Spleen (tissue), 7 donors: ENCODE data around the gene MISP.
"Not testable (repeated sequence)": the region's sequence is repeated elsewhere in the genome, so short reads cannot be mapped to it uniquely, and the experiment has no call there.

Experiments used
- POLR2A ChIP-seq, 3 donors: fragments of 450-650 bp; IDR thresholded peaks; one replicate each; pipeline ENCODE4 v1.5.1; 2017; ENCODE audit warnings: antibody characterized with exemption in 3 of 3, mild to moderate bottlenecking in 1 of 3
- POLR2AphosphoS5 ChIP-seq, 3 donors: sonication (generic); formaldehyde crosslinking; IDR thresholded peaks; one replicate each; pipeline ENCODE4 v1.5.1; 2017; ENCODE audit warnings: antibody characterized with exemption in 3 of 3
- TF ChIP-seq, protein P1 (sequence below), 11 experiments: fragments of 200-600 bp in 7 of 11; fragments of 450-650 bp in 4 of 11; sonication (generic) in 4 of 11; IDR thresholded peaks in 8 of 11; conservative IDR thresholded peaks in 3 of 11; 1 replicate in 7 of 11; 2 replicates in 4 of 11; pipeline versions ENCODE4 v1.4.0 to v1.8.0; 2016 to 2021; ENCODE audit warnings: antibody characterized with exemption in 11 of 11, inconsistent platforms in 4 of 11, mild to moderate bottlenecking in 1 of 11
- donor health status: DM: no; HTN: no; CAD: no; lungs with moderate emphysema.
- donor health status: DM: no; HTN: no; CAD: no.
- donor health status: DM: no; HTN: no; CAD: no.

DNA sequence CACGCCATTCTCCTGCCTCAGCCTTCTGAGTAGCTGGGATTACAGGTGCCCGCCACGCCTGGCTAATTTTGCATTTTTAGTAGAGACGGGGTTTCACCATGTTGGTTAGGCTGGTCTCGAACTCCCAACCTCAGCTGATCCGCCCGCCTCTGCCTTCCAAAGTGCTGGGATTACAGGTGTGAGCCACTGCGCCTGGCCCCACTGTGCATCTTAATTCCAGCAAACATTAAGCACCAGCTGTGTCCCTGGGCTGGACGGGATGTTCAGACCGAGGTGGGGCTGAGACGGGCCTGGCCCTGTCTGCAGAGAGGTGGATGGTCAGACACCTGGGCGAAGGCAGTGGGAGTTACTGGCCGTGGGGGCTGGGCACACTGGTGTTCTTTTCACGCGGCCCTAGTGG is 21.3 kb upstream of the MISP start:
- not testable (repeated sequence) for TF ChIP-seq POLR2A, POLR2AphosphoS5 (IDR thresholded peaks at IDR 0.05)
- TF ChIP-seq, protein P1, sequence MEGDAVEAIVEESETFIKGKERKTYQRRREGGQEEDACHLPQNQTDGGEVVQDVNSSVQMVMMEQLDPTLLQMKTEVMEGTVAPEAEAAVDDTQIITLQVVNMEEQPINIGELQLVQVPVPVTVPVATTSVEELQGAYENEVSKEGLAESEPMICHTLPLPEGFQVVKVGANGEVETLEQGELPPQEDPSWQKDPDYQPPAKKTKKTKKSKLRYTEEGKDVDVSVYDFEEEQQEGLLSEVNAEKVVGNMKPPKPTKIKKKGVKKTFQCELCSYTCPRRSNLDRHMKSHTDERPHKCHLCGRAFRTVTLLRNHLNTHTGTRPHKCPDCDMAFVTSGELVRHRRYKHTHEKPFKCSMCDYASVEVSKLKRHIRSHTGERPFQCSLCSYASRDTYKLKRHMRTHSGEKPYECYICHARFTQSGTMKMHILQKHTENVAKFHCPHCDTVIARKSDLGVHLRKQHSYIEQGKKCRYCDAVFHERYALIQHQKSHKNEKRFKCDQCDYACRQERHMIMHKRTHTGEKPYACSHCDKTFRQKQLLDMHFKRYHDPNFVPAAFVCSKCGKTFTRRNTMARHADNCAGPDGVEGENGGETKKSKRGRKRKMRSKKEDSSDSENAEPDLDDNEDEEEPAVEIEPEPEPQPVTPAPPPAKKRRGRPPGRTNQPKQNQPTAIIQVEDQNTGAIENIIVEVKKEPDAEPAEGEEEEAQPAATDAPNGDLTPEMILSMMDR (IDR thresholded peaks at IDR 0.05 in 8 of 11, conservative IDR thresholded peaks at IDR 0.05 in 3 of 11): not testable (repeated sequence)
